IMR-90 (cell line): ENCODE data around the gene LPIN1. TPM values are rescaled to one million over a fixed set of nuclear protein-coding genes. Genes with fewer than 3 reads are reported as not detected.
A peak's percentile ranks its signal among the peaks of the same experiment; 100 is the strongest.

Experiments
- ATAC-seq: fragments of 200-7000 bp; cut with Tn5 transposase; 2 replicates; pipeline ENCODE4 v1.9.1; 2020; ENCODE audit warnings: low read depth, mild to moderate bottlenecking, moderate library complexity
- BruUV-seq: library from RNA; stranded (reverse); fragments of 400-500 nt; replicated peaks from 2 replicates; lab custom pipeline; 2021; lab: Mats Ljungman, UMichigan
- CTCF ChIA-PET: fragments of 300-600 bp; formaldehyde crosslinking; extraction: SDS; loops from one replicate; lab custom pipeline; 2021; ENCODE audit warnings: antibody characterized with exemption; lab: Yijun Ruan, JAX
- POLR2A ChIA-PET: fragments of 300-600 bp; sonication (Branson Sonifier 250); formaldehyde crosslinking; loops from one replicate; lab custom pipeline; 2022; ENCODE audit warnings: antibody characterized with exemption; ENCODE audit not compliant: unreplicated experiment; lab: Charles Lee
- DNase-seq: peaks from one replicate; pipeline ENCODE4 v3.0.0; 2013
- H2AFZ ChIP-seq: replicated peaks from 2 replicates; pipeline ENCODE3; 2013; ENCODE audit warnings: low read length, mild to moderate bottlenecking; ENCODE audit not compliant: poor library complexity
- H2AK5ac ChIP-seq: 2 replicates; pipeline ENCODE4 v1.6.1; 2013; ENCODE audit warnings: low read depth, low read length, inconsistent platforms
- H2AK9ac ChIP-seq: replicated peaks from 2 replicates; pipeline ENCODE3; 2013; ENCODE audit warnings: mild to moderate bottlenecking, low read depth, low read length, moderate library complexity; ENCODE audit not compliant: poor library complexity
- H2BK120ac ChIP-seq: 2 replicates; pipeline ENCODE4 v1.6.1; 2013; ENCODE audit warnings: low read depth, low read length, inconsistent platforms
- H2BK15ac ChIP-seq: 3 replicates; pipeline ENCODE4 v1.6.1; 2013; ENCODE audit warnings: low read depth, low read length, inconsistent platforms
- H2BK20ac ChIP-seq: 2 replicates; pipeline ENCODE4 v1.6.1; 2013; ENCODE audit warnings: low read depth, mild to moderate bottlenecking, inconsistent platforms, low read length, moderate library complexity
- H2BK5ac ChIP-seq: 2 replicates; pipeline ENCODE4 v1.6.1; 2013; ENCODE audit warnings: mild to moderate bottlenecking, low read depth, low read length, inconsistent platforms; ENCODE audit not compliant: poor library complexity, severe bottlenecking
- H3K14ac ChIP-seq: replicated peaks from 2 replicates; pipeline ENCODE4 v1.6.1; 2013; ENCODE audit warnings: low read depth, low read length, inconsistent platforms
- H3K18ac ChIP-seq: 2 replicates; pipeline ENCODE4 v1.6.1; 2013; ENCODE audit warnings: low read depth, low read length, control low read depth
- H3K23ac ChIP-seq: 2 replicates; pipeline ENCODE4 v1.6.1; 2013; ENCODE audit warnings: low read depth, low read length, inconsistent platforms
- H3K27ac ChIP-seq: 2 replicates; pipeline ENCODE4 v1.5.1; 2013; ENCODE audit warnings: mild to moderate bottlenecking, control low read depth, low read length; ENCODE audit not compliant: insufficient read depth
- H3K27me3 ChIP-seq: 2 replicates; pipeline ENCODE4 v1.6.1; 2013; ENCODE audit warnings: low read length; ENCODE audit not compliant: control insufficient read depth, insufficient read depth
- H3K36me3 ChIP-seq: 2 replicates; pipeline ENCODE4 v1.6.1; 2013; ENCODE audit warnings: low read length, mixed read lengths; ENCODE audit not compliant: control insufficient read depth, insufficient read depth
- H3K4ac ChIP-seq: 2 replicates; pipeline ENCODE4 v1.6.1; 2013; ENCODE audit warnings: low read depth, low read length, inconsistent platforms
- H3K4me1 ChIP-seq: 2 replicates; pipeline ENCODE4 v1.6.1; 2013; ENCODE audit warnings: low read length, mixed read lengths; ENCODE audit not compliant: control insufficient read depth, insufficient read depth
- H3K4me2 ChIP-seq: 2 replicates; pipeline ENCODE4 v1.6.1; 2013; ENCODE audit warnings: low read depth, mild to moderate bottlenecking, control low read depth, low read length, moderate library complexity
- H3K4me3 ChIP-seq: 2 replicates; pipeline ENCODE4 v1.5.1; 2013; ENCODE audit warnings: low read depth, mild to moderate bottlenecking, control low read depth, low read length, moderate library complexity; ENCODE audit not compliant: insufficient read depth
- H3K56ac ChIP-seq: 2 replicates; pipeline ENCODE4 v1.6.1; 2013; ENCODE audit warnings: low read length, inconsistent platforms; ENCODE audit not compliant: insufficient read depth; ENCODE audit errors: extremely low read depth
- H3K79me1 ChIP-seq, 2 experiments: 2 replicates each; pipeline ENCODE4 v1.6.1; 2013; ENCODE audit warnings: low read length in 2 of 2, inconsistent platforms in 1 of 2, low read depth in 1 of 2
- H3K9ac ChIP-seq: 2 replicates; pipeline ENCODE4 v1.6.1; 2013; ENCODE audit warnings: low read depth, low read length, control low read depth
- H3K9me1 ChIP-seq: 2 replicates; pipeline ENCODE4 v1.6.1; 2013; ENCODE audit warnings: low read length, inconsistent platforms; ENCODE audit not compliant: insufficient read depth
- H3K9me3 ChIP-seq: 2 replicates; pipeline ENCODE4 v1.6.1; 2013; ENCODE audit warnings: low read length; ENCODE audit not compliant: control insufficient read depth, insufficient read depth
- H4K20me1 ChIP-seq: 2 replicates; pipeline ENCODE4 v1.6.1; 2013; ENCODE audit warnings: low read length, inconsistent platforms; ENCODE audit not compliant: insufficient read depth
- H4K5ac ChIP-seq: 2 replicates; pipeline ENCODE4 v1.6.1; 2013; ENCODE audit warnings: mild to moderate bottlenecking, low read depth, low read length, control low read depth
- H4K8ac ChIP-seq, 2 experiments: 2 replicates each; pipeline ENCODE4 v1.6.1; 2013; ENCODE audit warnings: low read depth in 2 of 2, low read length in 2 of 2, control low read depth in 1 of 2, inconsistent platforms in 1 of 2
- H4K91ac ChIP-seq: 2 replicates; pipeline ENCODE4 v1.6.1; 2013; ENCODE audit warnings: low read depth, low read length, inconsistent platforms; ENCODE audit not compliant: insufficient read depth
- BHLHE40 ChIP-seq: fragments of 150-350 bp; IDR thresholded peaks from 2 replicates; pipeline ENCODE4 v1.6.1; 2016; ENCODE audit warnings: mild to moderate bottlenecking, low read depth, low read length
- CEBPB ChIP-seq: IDR thresholded peaks from 2 replicates; pipeline ENCODE4 v1.6.1; 2012; ENCODE audit warnings: low read depth, low read length, improper control_type of control experiment
- CHD1 ChIP-seq: IDR thresholded peaks from 2 replicates; pipeline ENCODE4 v1.6.1; 2012; ENCODE audit warnings: low read depth, low read length, improper control_type of control experiment
- FOS ChIP-seq: fragments of 150-350 bp; IDR thresholded peaks from 2 replicates; pipeline ENCODE4 v1.6.1; 2016; ENCODE audit warnings: low read depth, low read length
- MAFK ChIP-seq: IDR thresholded peaks from 2 replicates; pipeline ENCODE4 v1.6.1; 2012; ENCODE audit warnings: low read depth, low read length, improper control_type of control experiment
- MAZ ChIP-seq: IDR thresholded peaks from 2 replicates; pipeline ENCODE4 v1.6.1; 2012; ENCODE audit warnings: low read depth, mild to moderate bottlenecking, low read length, improper control_type of control experiment, moderate library complexity, borderline replicate concordance
- MXI1 ChIP-seq: IDR thresholded peaks from 2 replicates; pipeline ENCODE4 v1.6.1; 2012; ENCODE audit warnings: low read depth, mild to moderate bottlenecking, low read length, moderate library complexity, borderline replicate concordance
- NFE2L2 ChIP-seq: fragments of 150-350 bp; IDR thresholded peaks from 2 replicates; pipeline ENCODE4 v1.6.1; 2016; ENCODE audit warnings: low read depth, mild to moderate bottlenecking, low read length
- POLR2A ChIP-seq: IDR thresholded peaks from 2 replicates; pipeline ENCODE4 v1.6.1; 2012; ENCODE audit warnings: mild to moderate bottlenecking, low read depth, low read length
- RAD21 ChIP-seq: IDR thresholded peaks from 2 replicates; pipeline ENCODE4 v1.6.1; 2012; ENCODE audit warnings: low read length, improper control_type of control experiment
- RCOR1 ChIP-seq: IDR thresholded peaks from 2 replicates; pipeline ENCODE4 v1.6.1; 2012; ENCODE audit warnings: mild to moderate bottlenecking, low read length, improper control_type of control experiment; ENCODE audit not compliant: insufficient replicate concordance
- SMC3 ChIP-seq: fragments of 150-350 bp; IDR thresholded peaks from 2 replicates; pipeline ENCODE4 v1.6.1; 2016; ENCODE audit warnings: low read depth, mild to moderate bottlenecking, antibody characterized with exemption, low read length, moderate library complexity
- WGBS, 2 experiments: methylation state at CpG; one replicate each; pipeline versions ENCODE4 v1.1.5 to v1.1.7; 2013; ENCODE audit warnings: missing lambda C conversion rate in 2 of 2; ENCODE audit not compliant: insufficient read length in 1 of 2; ENCODE audit errors: extremely low coverage in 2 of 2; 5-methylcytosine and 5-hydroxymethylcytosine counted together
- dilution Hi-C: fragments of 300-500 bp; cut with HindIII; formaldehyde crosslinking; loops from one replicate; pipeline ENCODE4 v1.14.3; 2018; ENCODE audit warnings: low sequenced_read_pairs; ENCODE audit not compliant: unreplicated experiment
- in situ Hi-C: fragments of 300-500 bp; cut with MboI; formaldehyde crosslinking; loops from 3 replicates; pipeline ENCODE4 v1.14.3; 2019; ENCODE audit warnings: low sequenced_read_pairs, inconsistent platforms, mixed read lengths
- intact Hi-C: fragments of 100-400 bp; cut with micrococcal nuclease; formaldehyde crosslinking; loops from 2 replicates; pipeline ENCODE4 v1.10.0; 2022
- polyA plus RNA-seq, 3 experiments: library from polyadenylated mRNA; depleted of rRNA; stranded (reverse); fragments of >200 nt; gene quantifications; 2 replicates each; pipeline ENCODE4 v1.2.3, GENCODE V29; 2012; ENCODE audit warnings: low replicate concordance in 1 of 3
- total RNA-seq: library from RNA; depleted of rRNA; stranded (reverse); fragments of >200 nt; gene quantifications from 2 replicates; pipeline ENCODE4 v1.2.3, GENCODE V29; 2012
- TF ChIP-seq, protein P1 (sequence below): conservative IDR thresholded peaks from 2 replicates; pipeline ENCODE4 v1.5.1; 2012; ENCODE audit warnings: mild to moderate bottlenecking, low read depth, low read length, improper control_type of control experiment
- TF ChIP-seq, protein P2 (sequence below): fragments of 150-350 bp; IDR thresholded peaks from 2 replicates; pipeline ENCODE4 v1.6.1; 2016; ENCODE audit warnings: low read depth, mild to moderate bottlenecking, low read length, moderate library complexity, borderline replicate concordance
- TF ChIP-seq, protein P3 (sequence below): fragments of 150-350 bp; IDR thresholded peaks from 2 replicates; pipeline ENCODE4 v1.6.1; 2017; ENCODE audit warnings: mild to moderate bottlenecking, antibody characterized with exemption, low read length, low read depth

LPIN1 gene
- total and polyA plus RNA-seq, 2 of the 4 experiments (the other 2 are of a cell fraction) = 21.3 to 25.1 TPM

DNA sequence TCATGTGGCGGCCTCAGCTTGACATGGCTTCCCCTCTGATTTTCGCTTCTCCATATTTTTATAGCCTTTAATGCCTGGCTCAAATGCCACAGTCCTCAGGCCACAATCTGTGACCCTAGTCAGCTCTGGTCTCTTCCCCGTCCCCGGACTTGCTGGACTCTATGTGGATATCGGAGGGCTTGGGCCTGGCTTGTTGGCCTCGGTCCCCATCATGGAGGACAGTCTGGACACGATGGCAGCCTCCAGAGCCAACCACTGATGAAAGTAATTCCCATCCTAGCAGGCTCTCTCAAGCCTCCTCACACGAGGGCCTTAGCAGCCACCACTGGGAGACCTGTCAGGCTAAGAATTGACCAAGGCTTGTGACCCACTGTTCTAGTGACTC, 61.6 kb downstream of the LPIN1 start:
- Histone ChIP-seq H3K56ac (no peak overlapping the region), H3K36me3 (peaks cover 38% of the 10 kb centered on the region), H3K23ac (no peak overlapping the region), H3K18ac (no peak overlapping the region), H2AFZ (no peak overlapping the region), H3K4me2 (no peak overlapping the region), H3K4me3 (no peak overlapping the region), H3K14ac (no peak overlapping the region), H3K4me1 (peaks cover 2% of the 10 kb centered on the region; the same call in 1 of the 2 replicates), H3K9me3 (no peaks in the 10 kb centered on the region), H2AK9ac (peak overlapping the region; percentile 51), H3K27ac (no peak overlapping the region), H3K9me1 (peaks cover 5% of the 10 kb centered on the region; the same call in 1 of the 2 replicates), H2BK120ac (no peak overlapping the region), H4K8ac (no peak overlapping the region), H3K79me1 (no peaks in the 10 kb centered on the region; a peak in 1 of 4 replicates), H4K5ac (no peak overlapping the region), H2BK20ac (no peak overlapping the region), H2BK15ac (no peak overlapping the region), H4K20me1 (no peaks in the 10 kb centered on the region), H3K9ac (no peak overlapping the region), H3K27me3 (no peaks in the 10 kb centered on the region), H3K4ac (no peak overlapping the region), H2AK5ac (no peak overlapping the region), H2BK5ac (no peak overlapping the region), H4K91ac (no peak overlapping the region)
- POLR2A ChIA-PET = no interaction called here
- in situ Hi-C loops (no loop called here), dilution Hi-C loops (no loop called here), intact Hi-C loops (no loop called here)
- DNase-seq = no peak
- no peak for ATAC-seq
- CTCF ChIA-PET = no interaction called here
- no peak for TF ChIP-seq MAZ
- TF ChIP-seq BHLHE40 = no peak
- no peak for TF ChIP-seq MXI1
- TF ChIP-seq RCOR1 = no peak
- TF ChIP-seq CHD1 = no peak
- no peak for TF ChIP-seq SMC3
- TF ChIP-seq FOS = no peak
- TF ChIP-seq NFE2L2 = no peak
- TF ChIP-seq, protein P1, sequence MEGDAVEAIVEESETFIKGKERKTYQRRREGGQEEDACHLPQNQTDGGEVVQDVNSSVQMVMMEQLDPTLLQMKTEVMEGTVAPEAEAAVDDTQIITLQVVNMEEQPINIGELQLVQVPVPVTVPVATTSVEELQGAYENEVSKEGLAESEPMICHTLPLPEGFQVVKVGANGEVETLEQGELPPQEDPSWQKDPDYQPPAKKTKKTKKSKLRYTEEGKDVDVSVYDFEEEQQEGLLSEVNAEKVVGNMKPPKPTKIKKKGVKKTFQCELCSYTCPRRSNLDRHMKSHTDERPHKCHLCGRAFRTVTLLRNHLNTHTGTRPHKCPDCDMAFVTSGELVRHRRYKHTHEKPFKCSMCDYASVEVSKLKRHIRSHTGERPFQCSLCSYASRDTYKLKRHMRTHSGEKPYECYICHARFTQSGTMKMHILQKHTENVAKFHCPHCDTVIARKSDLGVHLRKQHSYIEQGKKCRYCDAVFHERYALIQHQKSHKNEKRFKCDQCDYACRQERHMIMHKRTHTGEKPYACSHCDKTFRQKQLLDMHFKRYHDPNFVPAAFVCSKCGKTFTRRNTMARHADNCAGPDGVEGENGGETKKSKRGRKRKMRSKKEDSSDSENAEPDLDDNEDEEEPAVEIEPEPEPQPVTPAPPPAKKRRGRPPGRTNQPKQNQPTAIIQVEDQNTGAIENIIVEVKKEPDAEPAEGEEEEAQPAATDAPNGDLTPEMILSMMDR = no peak
- TF ChIP-seq RAD21 = no peak
- no peak for TF ChIP-seq POLR2A
- TF ChIP-seq, protein P2, sequence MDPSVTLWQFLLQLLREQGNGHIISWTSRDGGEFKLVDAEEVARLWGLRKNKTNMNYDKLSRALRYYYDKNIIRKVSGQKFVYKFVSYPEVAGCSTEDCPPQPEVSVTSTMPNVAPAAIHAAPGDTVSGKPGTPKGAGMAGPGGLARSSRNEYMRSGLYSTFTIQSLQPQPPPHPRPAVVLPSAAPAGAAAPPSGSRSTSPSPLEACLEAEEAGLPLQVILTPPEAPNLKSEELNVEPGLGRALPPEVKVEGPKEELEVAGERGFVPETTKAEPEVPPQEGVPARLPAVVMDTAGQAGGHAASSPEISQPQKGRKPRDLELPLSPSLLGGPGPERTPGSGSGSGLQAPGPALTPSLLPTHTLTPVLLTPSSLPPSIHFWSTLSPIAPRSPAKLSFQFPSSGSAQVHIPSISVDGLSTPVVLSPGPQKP = no peak
- TF ChIP-seq, protein P3, sequence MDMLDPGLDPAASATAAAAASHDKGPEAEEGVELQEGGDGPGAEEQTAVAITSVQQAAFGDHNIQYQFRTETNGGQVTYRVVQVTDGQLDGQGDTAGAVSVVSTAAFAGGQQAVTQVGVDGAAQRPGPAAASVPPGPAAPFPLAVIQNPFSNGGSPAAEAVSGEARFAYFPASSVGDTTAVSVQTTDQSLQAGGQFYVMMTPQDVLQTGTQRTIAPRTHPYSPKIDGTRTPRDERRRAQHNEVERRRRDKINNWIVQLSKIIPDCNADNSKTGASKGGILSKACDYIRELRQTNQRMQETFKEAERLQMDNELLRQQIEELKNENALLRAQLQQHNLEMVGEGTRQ = no peak
- no peak for TF ChIP-seq MAFK
- no peak for TF ChIP-seq CEBPB
- WGBS, 2 experiments = 86% methylated on average over 1 of the region's 8 CpGs; no CpG with 5 or more reads in 1 of the 2 experiments
- no TSS peak for BruUV-seq
